Keratinocyte (primary cell): ENCODE results near the gene CTDSPL.

Experiments
- CTCF ChIP-seq, 3 experiments: IDR thresholded peaks in 1 of 3; conservative IDR thresholded peaks in 1 of 3; optimal IDR thresholded peaks in 1 of 3; 2 replicates in 2 of 3; 3 replicates in 1 of 3; pipeline versions ENCODE3 to v1.5.1; 2011; ENCODE audit warnings: low read length in 3 of 3, mild to moderate bottlenecking in 3 of 3, moderate library complexity in 2 of 3, control low read depth in 1 of 3, inconsistent platforms in 1 of 3; ENCODE audit not compliant: insufficient read depth in 2 of 3; ENCODE audit errors: extremely low read depth in 1 of 3
- EZH2 ChIP-seq: IDR thresholded peaks from one replicate; pipeline ENCODE4 v1.6.1; 2012; ENCODE audit warnings: inconsistent platforms, mild to moderate bottlenecking, low read length, moderate library complexity

GRCh38 chr3:38007754-38008090, 146.0 kb downstream of the CTDSPL start:
- TF ChIP-seq CTCF (optimal IDR thresholded peaks at IDR 0.05 in 1 of 3, IDR thresholded peaks at IDR 0.05 in 1 of 3, conservative IDR thresholded peaks at IDR 0.05 in 1 of 3; ENCODE audit: extremely low read depth in 1 of 3, insufficient read depth in 2 of 3, low read length in 3 of 3) (no peak), EZH2 (no peak)
